Measurements from ENCODE around the gene IGFALS.
A peak's percentile ranks its signal among the peaks of the same experiment; 100 is the strongest.
"Not testable (repeated sequence)": the region's sequence is repeated elsewhere in the genome, so short reads cannot be mapped to it uniquely, and the experiment has no call there.

The IGFALS gene

GRCh38 chr16:1817716-1818115, 24.2 kb upstream of the IGFALS start:
- no peak for DNase-seq

GRCh38 chr16:1817276-1817589, 23.7 kb upstream of the IGFALS start:
- DNase-seq: no peak

- DNase-seq: no peak
These were observed 23.1 kb upstream of the IGFALS start for GRCh38 chr16:1816396-1817275.

GRCh38 chr16:1815461-1815860, 22.0 kb upstream of the IGFALS start:
- DNase-seq: no peak

- DNase-seq: peak; percentile 54
These were observed 19.2 kb upstream of the IGFALS start for GRCh38 chr16:1812732-1813163.

- DNase-seq: no peak
These were observed 17.0 kb upstream of the IGFALS start for GRCh38 chr16:1810536-1810935.

- DNase-seq: no peak
These were observed 16.6 kb upstream of the IGFALS start for GRCh38 chr16:1810106-1810505.

- no peak for DNase-seq
These were observed 15.8 kb upstream of the IGFALS start for GRCh38 chr16:1809281-1809801.

- DNase-seq: no peak
These were observed 15.2 kb upstream of the IGFALS start for GRCh38 chr16:1808691-1809090.

GRCh38 chr16:1807626-1808025, 14.1 kb upstream of the IGFALS start:
- no peak for DNase-seq

- no peak for DNase-seq
These were observed 7.2 kb upstream of the IGFALS start for GRCh38 chr16:1800701-1801100.

GRCh38 chr16:1799263-1799662, 5.8 kb upstream of the IGFALS start:
- not testable (repeated sequence) for DNase-seq

- DNase-seq: no peak
These were observed 1.6 kb upstream of the IGFALS start for GRCh38 chr16:1794908-1795666.

- DNase-seq: no peak
These were observed 841 bp upstream of the IGFALS start for GRCh38 chr16:1794221-1794871.

GRCh38 chr16:1792836-1793577, 498 bp downstream of the IGFALS start:
- no peak for DNase-seq

GRCh38 chr16:1791943-1792812, 1.3 kb downstream of the IGFALS start:
- DNase-seq: no peak

GRCh38 chr16:1791256-1791942, 2.1 kb downstream of the IGFALS start:
- DNase-seq: no peak

- no peak for DNase-seq
These were observed 2.8 kb downstream of the IGFALS start for GRCh38 chr16:1790611-1791255.

GRCh38 chr16:1790261-1790610, 3.3 kb downstream of the IGFALS start:
- no peak for DNase-seq

- DNase-seq: no peak
These were observed 3.9 kb downstream of the IGFALS start for GRCh38 chr16:1789643-1790045.

- DNase-seq: no peak
These were observed 4.8 kb downstream of the IGFALS start for GRCh38 chr16:1788708-1789100.

All from activated CD4-positive, alpha-beta T cell treated with anti-CD3 and anti-CD28 coated beads, Interleukin-2, amount 50 U/mL, for 1 hour (primary cell).